Activated T-cell treated with anti-CD3 and anti-CD28 coated beads, Interleukin-2, amount 50 U/mL, for 1 hour (primary cell): ENCODE measurements around the gene NBAS.
A peak's percentile ranks its signal among the peaks of the same experiment; 100 is the strongest.
"Not testable (repeated sequence)": the region's sequence is repeated elsewhere in the genome, so short reads cannot be mapped to it uniquely, and the experiment has no call there.

Experiments
- DNase-seq: peaks from one replicate; pipeline ENCODE4 v3.0.0-alpha.2; 2020

The NBAS gene

DNA sequence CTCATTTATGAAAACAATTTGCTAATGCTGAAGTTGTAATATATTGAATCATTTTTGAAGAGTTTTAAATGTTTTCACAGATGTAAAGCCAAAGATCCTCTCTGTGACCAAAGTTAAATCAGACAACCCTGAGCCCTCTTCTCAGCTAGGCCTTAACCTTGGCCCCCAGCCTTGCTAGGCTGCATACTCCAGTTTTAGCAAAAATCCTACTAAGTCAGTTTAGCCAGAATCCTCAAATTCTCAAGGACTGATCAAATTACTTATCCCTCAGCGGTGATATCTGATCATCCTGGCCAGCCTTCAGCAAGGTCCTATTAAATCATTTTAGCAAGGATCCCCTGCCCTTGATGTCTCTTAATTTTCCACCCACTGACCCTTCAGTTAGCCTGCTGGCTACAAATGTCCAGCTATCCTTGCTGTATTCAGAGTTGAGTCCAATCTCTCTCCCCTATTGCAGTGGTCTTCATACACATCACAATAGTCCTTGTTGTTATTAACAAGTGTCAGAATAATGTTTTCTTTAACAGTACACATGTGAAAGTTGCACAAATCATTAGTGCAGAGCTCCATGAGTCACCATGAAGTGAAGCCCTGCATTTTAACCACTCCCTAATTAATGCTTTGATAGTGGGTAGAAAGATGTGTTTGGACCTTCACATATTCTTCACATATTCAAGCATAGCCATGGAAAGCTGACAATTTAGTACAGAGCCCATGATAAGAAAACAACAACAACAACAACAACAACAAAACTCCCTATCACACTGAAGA lies 206.4 kb downstream of the NBAS start:
- DNase-seq: no peak

DNA sequence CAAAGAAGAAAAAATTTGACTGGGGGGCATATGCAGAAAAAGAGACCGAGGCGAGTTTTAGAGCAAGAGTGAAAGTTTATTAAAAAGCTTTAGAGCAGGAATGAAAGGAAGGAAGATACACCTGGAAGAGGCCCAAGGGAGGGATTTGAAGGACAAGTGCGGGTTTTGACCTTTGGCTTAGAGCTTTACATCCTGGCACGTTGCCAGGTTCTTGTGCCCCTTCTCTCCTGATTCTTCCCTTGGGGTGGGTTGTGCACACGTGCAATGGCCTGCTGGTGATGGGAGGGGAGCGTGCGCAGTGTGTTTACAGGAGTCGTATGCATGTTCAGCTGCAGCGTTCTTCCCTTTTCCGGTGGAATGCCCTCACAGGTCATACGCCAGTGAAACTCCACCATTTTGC lies 208.8 kb downstream of the NBAS start:
- DNase-seq: no peak

DNA sequence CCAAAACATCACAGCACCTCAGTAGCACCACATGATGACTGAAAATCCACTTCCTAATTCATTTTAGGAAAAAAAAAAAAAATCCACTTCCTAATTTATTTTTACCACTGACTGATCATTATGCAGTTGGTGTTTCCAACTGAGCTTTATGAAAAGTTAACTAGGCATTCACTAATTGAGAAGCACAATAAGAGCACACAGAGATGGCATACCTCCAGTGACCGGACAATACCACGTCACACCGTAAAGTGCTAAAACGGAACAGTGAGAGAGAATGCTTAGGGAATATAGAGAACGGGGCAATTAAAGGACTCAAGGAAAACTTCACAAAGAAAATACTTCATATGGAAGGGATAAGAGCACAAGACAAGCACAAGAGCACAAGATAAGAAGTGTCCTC lies 212.5 kb downstream of the NBAS start:
- no peak for DNase-seq

DNA sequence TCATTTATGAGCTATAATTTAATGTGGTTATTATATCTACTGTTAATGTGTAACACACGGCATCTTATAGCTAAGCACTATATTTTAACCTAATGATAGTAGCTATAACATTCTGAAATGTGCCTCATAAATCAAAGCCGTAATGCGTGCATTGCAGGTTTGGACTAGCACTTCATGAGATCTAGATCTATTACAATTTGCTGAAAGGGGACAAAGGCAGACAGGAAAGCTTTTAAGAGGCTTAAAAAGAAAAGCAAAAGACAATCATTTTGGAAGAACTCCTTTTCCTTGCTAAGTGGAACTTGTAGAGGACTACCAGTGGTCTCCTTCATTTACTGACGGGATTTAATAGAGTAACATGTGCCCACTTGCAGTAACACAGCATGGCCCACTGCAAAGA lies 213.1 kb downstream of the NBAS start:
- DNase-seq: no peak

DNA sequence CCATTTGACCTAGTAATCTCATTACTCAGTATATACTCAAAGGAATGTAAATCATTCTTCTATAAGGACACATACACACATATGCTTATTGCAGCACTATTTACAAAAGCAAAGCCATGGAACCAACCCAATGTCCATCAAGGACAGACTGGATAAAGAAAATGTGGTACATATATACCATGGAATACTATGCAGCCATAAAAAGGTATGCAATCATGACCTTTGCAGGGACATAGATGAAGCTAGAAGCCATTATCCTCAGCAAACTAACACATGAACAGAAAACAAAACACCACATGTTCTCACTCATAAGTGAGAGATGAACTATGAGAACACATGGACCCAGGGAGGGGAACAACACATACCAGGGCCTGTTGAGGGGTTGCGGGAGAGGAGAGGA lies 214.5 kb downstream of the NBAS start:
- no peak for DNase-seq

DNA sequence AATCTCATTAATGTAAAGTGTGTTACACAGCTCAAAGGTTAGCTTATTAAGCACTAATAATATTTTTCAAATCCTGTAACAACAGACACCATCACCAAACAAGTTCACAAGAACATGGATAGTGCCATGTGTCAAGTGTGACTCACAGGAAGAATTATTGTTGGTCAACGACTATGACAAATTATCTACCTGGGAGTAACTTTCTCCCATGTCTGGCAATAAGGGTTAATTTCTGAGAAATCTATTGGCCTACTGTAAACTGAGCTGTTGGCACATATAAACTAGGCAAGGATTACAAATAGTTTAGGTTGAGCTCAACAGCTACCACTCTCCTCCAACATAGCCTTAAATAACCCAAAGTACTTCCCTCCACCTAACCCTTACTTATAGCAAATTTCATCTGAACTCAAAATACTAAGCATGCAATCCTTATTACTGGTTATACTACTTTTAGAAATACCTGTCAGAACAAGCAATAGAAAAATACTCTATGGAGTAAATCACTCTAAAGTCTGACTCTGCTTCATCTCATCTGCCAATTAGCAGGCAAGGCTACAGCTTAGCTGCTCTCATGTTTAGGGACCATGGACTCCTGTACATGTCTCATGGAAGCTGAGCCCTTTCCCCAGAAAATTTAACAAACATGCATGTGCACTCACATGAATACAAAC lies 223.0 kb downstream of the NBAS start:
- no peak for DNase-seq

DNA sequence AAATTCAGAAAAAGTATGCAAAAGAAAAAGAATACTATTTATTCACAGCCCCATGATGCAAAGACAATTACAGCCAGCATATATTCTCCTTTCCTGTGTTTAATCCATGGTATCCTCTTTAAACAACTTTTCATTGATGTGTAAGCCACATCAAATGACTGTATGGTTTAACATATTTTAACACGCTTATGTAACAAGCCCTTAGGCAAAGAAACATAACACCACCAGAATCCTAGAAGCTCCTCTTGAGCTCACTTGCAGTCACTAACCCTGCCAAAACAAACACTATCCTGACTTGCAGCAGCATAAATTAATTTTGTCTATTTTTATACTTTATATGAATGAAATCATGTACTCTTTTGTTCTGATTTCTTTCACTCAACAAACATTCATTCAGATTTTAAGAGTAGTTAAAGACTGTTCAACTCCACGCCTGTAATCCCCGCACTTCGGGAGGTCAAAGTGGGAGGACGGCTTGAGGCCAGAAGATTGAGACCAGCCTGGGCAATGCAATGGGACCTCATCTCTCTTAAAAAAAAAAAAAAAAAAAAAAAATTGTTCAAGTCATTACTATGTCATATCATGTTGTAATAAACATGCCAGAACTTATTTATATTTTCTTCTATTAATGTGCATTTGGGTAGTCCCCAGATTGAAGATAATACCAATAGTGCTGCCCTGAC lies 226.3 kb downstream of the NBAS start:
- no peak for DNase-seq

DNA sequence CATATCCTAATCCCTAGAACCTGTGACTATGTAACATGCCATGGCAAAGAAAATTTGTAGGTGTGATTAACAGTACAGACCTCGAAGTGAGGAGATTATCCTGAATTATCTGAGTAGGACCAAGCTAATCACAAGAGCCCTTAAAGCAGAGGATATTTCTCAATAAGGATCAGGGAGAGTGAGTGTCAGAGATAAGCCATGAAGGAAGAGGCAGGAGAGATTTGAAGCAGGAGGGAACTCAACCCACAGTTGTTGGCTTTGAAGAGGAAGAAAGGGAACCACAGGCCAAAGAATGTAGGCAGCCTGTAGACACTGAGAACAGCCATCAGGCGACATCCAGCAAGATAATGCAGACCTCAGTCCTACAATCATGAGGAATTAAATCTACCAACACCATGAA lies 229.3 kb downstream of the NBAS start:
- DNase-seq: no peak

DNA sequence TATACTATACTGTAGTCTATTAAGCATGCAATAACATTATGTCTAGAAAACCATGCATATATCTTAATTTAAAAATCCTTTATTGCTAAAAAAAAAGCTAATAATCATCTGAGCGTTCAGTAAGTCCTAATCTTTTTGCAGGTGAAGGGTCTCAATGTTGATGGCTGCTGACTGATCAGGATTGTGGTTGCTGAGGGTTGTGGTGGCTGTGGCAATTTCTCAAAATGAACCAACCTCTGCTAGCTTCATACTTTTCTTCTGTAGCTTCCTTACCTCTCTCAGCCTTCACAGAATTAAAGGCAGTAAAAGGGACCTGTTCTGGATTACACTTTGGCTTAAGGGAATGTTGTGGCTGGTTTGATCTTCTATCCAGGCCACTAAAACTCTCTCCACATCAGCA lies 235.8 kb downstream of the NBAS start:
- DNase-seq: no peak

DNA sequence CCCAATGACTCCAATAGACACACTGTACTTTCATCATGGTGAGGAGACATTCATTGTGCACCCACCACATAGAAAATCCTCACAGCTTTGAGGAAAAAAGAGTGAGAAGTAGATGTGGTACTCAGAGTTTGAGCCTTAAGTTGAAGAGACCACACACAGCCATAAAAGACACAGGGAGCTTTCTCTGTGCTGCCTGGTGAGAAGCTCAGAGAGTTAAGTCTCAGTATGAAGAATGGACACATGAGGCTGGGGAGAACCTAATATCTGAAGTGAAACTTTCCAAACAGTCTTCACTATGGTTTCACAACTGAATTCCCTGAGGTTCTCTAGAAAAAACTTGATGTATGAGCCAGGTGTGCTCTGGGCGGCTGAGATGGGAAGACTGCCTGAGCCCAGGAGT lies 237.9 kb downstream of the NBAS start:
- no peak for DNase-seq

DNA sequence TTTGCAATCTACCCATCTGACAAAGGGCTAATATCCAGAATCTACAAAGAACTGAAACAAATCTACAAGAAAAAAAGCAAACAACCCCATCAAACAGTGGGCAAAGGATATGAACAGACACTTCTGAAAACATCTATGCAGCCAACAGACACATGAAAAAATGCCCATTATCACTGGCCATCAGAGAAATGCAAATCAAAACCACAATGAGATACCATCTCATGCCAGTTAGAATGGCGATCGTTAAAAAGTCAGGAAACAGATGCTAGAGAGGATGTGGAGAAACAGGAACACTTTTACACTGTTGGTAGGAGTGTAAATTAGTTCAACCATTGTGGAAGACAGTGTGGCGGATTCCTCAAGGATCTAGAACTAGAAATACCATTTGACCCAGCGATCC lies 239.7 kb downstream of the NBAS start:
- not testable (repeated sequence) for DNase-seq

DNA sequence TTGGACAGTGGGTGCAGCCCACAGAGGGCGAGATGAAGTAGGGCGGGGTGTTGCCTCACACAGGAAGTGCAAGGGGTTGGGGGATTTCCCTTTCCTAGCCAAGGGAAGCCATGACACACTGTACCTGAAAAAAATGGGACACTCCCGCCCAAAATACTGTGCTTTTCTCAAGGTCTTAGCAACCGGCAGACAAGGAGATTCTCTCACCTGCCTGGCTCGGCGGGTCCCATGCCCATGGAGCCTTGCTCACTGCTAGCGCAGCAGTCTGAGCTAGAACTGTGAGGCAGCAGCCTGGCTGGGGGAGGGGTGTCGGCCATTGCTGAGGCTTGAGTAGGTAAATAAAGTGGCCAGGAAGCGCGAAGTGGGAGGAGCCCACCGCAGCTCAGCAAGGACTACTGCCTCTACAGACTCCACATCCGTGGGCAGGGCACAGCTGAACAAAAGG lies 244.7 kb downstream of the NBAS start:
- peak; percentile 20 for DNase-seq

DNA sequence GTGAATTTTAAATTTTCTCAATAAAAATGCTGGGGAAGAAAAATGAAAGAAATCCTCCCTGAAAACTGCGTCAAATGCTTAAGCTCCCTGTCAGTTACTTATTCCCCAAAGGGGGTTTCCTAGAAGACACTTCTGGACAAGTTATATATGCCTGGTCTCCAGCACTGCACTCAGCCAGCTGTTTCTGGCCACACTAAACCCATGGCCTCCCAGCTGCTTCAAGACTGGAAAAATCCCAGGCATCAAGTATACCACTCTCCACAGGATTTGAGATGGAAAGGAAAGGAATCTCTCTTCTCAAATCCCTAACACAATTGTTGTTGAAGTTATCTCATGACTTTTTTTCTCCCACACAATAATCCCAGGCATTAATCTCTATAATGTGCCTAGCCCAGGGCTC lies 245.7 kb downstream of the NBAS start:
- no peak for DNase-seq

DNA sequence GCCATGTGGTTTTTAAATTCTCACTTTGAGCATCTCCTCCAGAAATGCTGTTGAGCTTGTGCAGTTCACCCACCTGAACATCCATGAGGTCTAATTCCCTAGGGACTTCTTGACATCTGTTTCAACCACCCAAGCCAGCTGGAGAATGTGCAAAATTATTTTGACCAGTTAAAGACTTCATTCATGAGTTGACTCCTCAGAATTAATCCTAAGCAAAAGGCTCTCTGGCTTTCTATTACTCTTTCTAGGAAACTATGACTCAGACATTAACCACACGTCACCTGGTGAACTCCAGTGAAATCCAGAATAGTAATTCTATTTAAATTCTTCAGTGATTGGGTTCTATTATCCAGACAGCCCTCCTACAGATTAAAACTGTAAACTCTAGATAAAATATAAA lies 247.5 kb downstream of the NBAS start:
- no peak for DNase-seq

DNA sequence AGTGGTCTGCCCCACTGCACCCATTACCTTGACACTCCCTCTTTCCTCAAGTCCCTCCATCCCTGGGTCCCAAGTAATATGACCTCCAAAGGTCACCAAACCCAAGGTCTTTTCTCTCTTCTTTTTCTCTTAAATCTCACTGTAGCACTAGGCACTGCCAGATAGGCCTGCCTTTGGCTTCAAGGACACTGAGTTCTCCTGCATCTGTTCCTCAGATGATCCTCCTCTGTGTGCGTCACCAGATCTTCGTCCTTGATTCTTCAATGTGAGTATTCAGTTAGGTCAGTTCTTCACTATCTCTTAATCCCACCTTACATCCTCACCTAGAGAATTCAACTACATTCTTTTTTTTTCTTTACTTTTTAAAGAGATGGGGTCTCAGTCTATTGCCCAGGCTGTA lies 249.2 kb downstream of the NBAS start:
- no peak for DNase-seq

DNA sequence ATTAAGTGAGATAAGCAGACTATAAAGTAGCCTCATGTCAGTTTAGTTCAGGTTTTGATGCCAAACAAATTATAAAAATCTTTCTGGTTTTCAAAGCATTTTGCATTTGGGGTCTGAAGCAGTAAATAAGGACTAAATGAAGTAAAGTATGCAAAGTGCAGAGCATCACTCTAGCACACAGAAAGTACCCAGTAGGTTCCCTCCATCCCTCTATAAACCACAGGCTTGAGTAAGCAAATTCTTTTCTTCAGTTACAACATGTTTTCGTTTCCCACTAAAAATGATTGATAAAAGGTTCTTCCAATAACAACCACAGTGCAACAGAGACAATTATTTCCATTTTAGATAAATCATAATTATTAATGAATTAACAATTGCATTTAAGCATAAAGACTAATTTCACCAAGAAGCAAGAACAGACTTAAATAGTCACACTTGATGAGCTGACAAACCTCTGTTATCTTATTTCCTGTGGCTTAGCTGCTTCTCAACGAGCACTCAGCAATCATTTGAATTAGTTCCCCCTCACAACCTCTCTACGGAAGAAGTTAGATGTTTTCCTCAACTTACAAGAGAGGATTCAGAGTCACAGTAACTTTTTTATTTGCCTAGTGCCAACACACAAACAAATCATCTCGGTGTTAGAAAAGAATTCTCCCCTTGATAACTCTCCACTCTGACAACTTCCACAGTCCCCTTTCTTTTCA lies 249.8 kb downstream of the NBAS start:
- DNase-seq: no peak

DNA sequence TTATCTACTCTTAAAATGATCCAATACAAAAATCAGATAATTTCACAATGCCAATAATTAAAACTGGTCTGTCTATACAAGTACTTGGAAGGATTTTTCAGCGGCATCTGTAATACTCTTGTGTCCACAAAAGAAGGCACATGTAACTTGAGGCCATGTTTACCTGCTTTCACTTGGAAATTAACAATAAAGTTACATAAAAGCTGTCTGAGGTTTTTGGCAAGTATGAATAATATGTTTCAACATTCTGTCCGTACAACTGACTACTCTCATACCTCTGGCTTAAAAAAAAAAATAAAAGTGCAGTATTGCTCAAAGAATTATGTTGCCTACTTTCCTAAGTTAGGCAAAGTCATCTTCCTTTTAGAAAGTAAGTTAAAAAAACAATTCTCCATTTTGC lies 253.6 kb downstream of the NBAS start:
- DNase-seq: no peak

DNA sequence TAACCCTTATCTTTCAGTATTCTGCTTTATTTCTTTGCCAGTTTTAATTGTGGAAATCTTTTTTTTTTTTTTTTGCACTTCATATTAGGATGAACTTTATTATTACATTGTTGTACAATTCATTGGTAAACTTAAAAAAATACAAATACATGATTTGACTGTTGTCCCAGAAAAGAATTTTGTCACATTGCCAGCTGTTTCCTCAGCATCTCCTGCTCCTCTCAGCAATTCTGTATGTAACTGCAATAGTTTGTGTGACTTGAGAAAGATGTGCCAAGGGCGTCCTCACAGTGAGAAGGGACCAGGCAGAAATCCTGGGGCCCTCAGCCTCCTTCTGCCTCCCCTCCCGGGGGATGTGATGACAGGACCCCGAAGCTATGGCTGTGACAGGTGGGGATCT lies 254.4 kb downstream of the NBAS start:
- DNase-seq: no peak

DNA sequence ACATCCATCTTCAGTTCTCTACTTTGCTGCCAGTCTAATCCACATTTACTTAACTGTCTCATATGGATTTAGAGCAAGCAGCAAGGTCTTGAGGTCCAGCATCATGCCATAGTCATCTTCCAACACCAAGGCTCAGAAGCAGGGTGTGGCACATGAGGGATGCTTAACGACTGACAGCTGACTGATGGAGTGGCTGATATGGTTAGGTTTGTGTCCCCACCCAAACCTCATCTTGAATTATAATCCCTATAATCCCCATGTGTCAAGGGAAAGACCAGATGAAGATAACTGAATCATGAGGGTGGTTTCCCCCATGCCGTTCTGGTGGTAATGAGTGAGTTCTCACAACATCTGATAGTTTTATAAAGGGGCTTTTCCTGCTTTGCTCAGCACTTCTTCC lies 257.3 kb downstream of the NBAS start:
- DNase-seq: no peak

DNA sequence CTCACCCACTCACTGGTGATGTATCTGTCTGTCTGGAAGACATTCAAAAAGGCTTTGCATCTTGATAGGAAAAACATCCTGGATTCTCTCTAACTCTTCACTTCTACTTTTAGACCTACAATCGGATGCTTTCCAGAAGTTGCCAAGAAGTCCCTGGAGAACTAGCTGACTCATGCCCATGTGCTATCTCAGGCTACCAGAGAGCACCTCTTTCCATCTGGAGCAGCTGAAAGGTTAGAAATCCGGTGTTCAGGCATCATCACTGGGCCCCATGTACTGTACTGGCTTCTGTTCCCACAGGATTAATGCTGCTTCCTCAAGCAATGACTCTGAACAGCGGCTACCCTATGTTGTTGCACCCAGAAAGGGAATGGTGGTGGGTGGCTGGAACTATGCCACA lies 259.0 kb downstream of the NBAS start:
- no peak for DNase-seq

DNA sequence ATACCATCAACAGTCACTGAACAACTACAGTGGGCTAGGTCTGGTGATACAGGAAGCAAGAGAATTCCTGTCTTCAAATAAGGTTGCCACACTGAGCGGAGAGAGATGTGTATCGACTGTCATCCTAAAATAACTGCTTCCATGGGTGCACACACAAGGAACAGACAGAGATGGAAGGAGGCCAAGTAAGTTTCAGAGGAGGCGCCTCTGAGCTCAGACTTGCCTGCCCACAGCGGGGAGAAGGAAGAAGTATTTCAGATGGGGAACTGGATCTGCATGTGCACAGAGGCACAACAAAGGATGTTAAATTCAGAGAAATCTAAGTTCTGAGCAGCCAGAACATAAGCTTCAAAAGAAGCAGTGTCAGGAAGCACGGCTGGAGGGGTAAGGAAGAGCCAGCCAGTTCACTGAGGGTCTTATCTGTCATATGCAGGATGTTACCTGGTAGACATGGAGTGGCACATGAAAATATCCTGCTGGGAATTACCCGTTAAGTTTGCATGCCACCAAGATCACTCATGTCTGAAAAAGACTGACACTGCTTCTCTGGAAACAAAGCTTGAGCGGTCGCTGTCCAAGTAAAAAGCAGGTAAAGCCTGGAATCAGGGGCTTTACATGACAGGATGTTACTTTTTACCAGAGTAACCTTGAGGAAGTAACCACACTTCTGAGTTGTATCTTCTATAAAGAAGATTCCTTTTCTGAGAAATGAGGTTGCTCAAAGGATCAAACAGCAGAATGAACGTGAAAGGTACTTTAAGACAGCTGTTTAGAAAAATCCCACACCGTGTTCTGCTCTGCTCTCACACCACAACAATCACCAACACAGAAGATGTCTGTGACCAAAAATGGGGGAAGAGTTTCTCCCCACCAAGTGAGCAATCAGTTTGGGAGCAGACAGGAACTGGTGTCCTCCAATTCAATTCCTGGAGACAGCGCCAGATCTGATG lies 260.2 kb downstream of the NBAS start:
- DNase-seq: no peak

DNA sequence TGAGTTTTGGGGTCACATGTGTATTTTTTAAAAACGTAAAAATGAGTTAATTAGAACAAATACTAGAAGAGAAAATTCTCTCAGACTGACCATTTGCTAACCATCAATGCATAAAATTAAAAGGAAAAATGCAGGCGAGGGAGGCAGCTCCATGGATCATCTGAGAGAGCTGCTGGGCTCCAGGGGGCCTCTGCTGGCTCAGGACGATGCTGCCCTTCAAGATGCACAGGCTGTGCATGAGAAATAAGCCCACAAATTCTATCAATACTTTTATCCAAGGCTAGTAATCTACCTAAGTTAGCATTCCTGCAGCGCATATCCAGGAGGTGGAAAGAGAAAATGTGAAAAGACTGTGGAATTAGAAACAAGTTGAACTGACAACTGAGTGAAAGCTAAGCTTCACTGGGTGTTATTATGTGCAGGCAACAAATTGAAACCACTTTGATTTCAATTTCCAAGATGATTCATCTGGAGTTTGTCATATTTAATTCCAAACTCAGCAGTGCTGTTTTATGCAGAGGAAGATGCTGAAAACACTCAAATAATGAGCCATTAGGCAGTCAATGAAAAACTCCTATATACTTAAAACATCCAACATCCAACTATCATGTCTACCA lies 261.1 kb downstream of the NBAS start:
- DNase-seq: no peak
